Central memory CD8-positive, alpha-beta T cell (primary cell): Measurements from ENCODE around the gene SPATS1.
"Not testable (repeated sequence)": the region's sequence is repeated elsewhere in the genome, so short reads cannot be mapped to it uniquely, and the experiment has no call there.

Source experiments
- ATAC-seq: fragments of 150-1000 bp; cut with Tn5 transposase; replicated peaks from 2 replicates; pipeline ENCODE4 v1.10.0; 2022; ENCODE audit warnings: mild to moderate bottlenecking, moderate FRiP score, moderate number of reproducible peaks; ENCODE audit not compliant: poor library complexity, severe bottlenecking; ENCODE audit errors: extremely low read depth
- DNase-seq, 2 donors: peaks; one replicate each; pipeline ENCODE4 v3.0.0; 2021; ENCODE audit warnings: low spot score in 2 of 2
- H3K27ac Mint-ChIP-seq: one replicate; pipeline ENCODE4 v1.8.0; 2022; ENCODE audit warnings: low read depth, mild to moderate bottlenecking, moderate library complexity, mixed read lengths
- H3K27me3 Mint-ChIP-seq: one replicate; pipeline ENCODE4 v1.8.0; 2022; ENCODE audit warnings: mixed read lengths
- H3K36me3 Mint-ChIP-seq: one replicate; pipeline ENCODE4 v1.8.0; 2022; ENCODE audit warnings: mild to moderate bottlenecking, moderate library complexity, mixed read lengths; ENCODE audit not compliant: insufficient read depth
- H3K4me1 Mint-ChIP-seq: one replicate; pipeline ENCODE4 v1.8.0; 2022; ENCODE audit warnings: mixed read lengths
- H3K4me3 Mint-ChIP-seq: one replicate; pipeline ENCODE4 v1.8.0; 2022; ENCODE audit warnings: mild to moderate bottlenecking, moderate library complexity, mixed read lengths
- H3K9me3 Mint-ChIP-seq: one replicate; pipeline ENCODE4 v1.8.0; 2022; ENCODE audit warnings: mixed read lengths

SPATS1 gene

DNA sequence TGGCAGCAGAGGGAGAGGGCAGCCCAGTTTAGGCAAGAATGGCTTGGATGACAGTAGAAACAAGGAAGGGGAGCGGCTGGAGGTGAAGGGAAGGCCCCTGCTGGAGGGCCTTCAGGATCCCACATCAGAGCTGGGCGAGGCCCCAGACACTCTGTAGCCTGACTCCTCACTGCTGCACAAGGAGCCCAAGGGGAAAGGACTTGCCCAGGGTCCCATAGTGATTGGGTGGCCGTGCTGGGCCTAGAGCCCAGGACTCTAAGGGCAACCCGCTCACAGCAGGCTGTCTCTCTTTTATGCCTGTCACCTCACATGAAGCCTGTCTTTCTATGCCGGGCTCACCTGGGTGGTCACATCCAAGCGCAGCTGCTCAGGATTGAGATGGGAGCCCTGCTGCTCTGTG, 38.6 kb upstream of the SPATS1 start:
- H3K4me3 Mint-ChIP-seq, result no peak overlapping the region
- H3K27me3 Mint-ChIP-seq, result no peaks in the 10 kb centered on the region
- no peaks in the 10 kb centered on the region for H3K4me1 Mint-ChIP-seq
- ATAC-seq (no peak), DNase-seq (no peak)
- peaks cover 22% of the 10 kb centered on the region for H3K36me3 Mint-ChIP-seq
- no peak overlapping the region for H3K27ac Mint-ChIP-seq
- no peaks in the 10 kb centered on the region for H3K9me3 Mint-ChIP-seq

DNA sequence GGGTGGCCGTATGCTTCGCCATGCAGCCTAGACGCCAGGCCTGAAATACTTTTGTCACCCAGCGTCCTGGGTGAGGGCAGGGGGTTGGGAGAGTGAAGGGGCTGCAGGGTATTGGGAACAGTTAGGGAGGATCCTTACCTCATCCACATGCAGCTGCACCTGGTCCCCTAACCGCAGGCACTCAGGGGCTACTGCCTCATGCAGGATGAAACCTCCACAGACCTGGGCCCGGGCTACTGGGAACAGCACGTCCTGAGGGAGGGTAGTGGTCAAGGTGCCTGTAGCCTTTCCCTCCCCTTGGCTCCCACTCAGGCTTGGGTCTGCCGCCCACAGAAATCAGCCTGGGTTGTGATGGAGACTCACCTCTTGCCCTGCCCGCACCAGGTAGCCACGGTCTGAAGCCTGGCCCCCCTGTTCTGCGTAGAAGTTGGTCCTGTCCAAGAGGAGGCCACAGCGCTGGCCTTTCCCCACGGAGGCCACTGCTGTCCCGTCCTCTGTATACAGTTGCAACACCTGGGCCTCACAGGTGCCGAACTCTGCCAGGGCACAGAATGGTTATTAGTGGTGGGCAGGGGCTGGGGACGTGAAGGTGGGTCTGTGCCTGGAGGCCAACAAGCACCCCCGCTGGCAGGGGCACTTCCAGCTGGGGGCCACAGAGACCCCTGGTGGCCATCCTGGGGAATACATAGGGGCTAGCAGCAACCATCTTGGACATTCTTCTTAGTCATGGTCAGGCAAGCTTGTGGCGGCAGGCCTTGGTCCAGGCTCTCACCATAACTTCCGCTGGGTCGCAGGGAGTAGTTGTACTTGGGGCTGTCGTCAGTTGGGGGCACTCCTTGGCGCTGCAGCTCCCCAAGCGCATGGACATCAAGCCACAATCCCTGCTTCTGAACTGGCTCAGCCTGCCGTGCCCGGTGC, 37.9 kb upstream of the SPATS1 start:
- H3K36me3 Mint-ChIP-seq, result peaks cover 25% of the 10 kb centered on the region
- ATAC-seq (no peak), DNase-seq (no peak)
- H3K27ac Mint-ChIP-seq, result no peak overlapping the region
- no peaks in the 10 kb centered on the region for H3K9me3 Mint-ChIP-seq
- no peaks in the 10 kb centered on the region for H3K27me3 Mint-ChIP-seq
- H3K4me1 Mint-ChIP-seq, result peaks cover under 1% of the 10 kb centered on the region
- H3K4me3 Mint-ChIP-seq, result no peak overlapping the region

DNA sequence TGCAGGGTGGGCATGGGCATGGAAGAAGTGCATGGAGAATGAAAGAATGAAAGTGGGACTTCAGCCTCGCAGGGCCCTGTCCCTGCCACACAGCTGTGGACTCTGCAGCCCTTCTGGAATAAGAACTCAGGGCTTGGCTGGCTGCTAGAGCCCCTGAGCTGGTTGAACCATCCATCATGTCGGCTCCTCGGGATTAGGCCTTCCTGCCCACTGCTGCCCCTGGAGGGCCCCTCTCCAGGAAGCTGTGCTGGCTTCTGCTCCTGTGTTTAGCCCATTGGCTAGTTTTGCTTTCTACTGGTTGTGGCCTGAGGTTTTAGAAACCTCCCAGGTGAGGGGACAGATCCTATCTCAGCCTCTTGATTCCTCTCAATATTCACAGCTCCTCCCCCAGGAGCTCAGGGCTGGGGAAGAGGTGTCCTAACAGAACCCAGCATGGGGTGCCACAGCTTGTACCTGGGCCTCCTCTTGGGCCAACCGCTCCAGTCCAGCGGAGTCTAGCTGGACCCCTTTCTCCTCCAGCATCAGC, 37.2 kb upstream of the SPATS1 start:
- H3K27me3 Mint-ChIP-seq, result no peaks in the 10 kb centered on the region
- H3K4me3 Mint-ChIP-seq, result no peak overlapping the region
- peaks cover 7% of the 10 kb centered on the region for H3K4me1 Mint-ChIP-seq
- DNase-seq, result no peak
- no peaks in the 10 kb centered on the region for H3K9me3 Mint-ChIP-seq
- ATAC-seq, result no peak
- peaks cover 30% of the 10 kb centered on the region for H3K36me3 Mint-ChIP-seq
- no peak overlapping the region for H3K27ac Mint-ChIP-seq

DNA sequence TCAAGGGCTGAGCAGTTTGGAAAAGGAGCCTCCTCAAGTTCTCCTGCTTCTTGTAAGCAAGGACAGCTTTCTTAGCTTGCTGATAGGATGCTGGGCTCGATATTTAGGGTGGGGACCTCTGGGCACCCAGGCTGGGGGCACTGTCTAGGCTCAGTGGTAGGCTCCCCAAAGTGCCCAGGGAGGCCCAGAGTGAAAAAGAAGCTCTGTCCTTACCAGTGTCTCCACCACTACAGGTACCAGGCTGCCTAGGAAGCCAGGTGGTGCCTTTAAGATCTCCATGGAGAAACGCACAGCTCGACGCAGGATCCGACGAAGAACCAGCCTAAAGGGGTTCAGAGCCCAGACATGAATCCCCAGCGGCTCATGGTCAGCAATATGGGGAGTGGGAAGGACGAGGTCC, 35.7 kb upstream of the SPATS1 start:
- peaks cover 11% of the 10 kb centered on the region for H3K4me1 Mint-ChIP-seq
- no peak for DNase-seq
- peaks cover 32% of the 10 kb centered on the region for H3K36me3 Mint-ChIP-seq
- H3K27me3 Mint-ChIP-seq, result no peaks in the 10 kb centered on the region
- H3K9me3 Mint-ChIP-seq, result no peaks in the 10 kb centered on the region
- ATAC-seq, result no peak
- H3K27ac Mint-ChIP-seq, result no peak overlapping the region
- no peak overlapping the region for H3K4me3 Mint-ChIP-seq

DNA sequence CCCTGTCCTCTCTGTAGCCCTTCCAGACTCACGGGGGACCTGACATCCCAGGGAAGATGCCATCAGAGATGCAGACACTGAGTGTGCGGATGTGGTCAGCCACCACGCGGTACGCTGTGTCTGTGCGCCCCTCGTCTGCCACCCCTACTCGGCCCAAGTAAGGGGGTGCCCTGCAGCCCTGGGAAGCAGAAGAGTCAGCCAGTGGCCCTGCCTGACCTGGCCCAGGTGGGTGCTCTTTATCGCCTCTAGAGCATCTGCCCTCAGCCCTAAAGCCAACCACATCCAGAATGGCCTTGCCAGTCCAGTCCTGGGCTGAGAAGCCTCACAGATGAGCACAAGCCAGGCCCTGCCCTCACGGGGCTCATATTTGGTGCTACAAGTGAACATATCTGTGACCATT, 35.2 kb upstream of the SPATS1 start:
- Mint-ChIP-seq H3K4me1 (peaks cover 16% of the 10 kb centered on the region), H3K27me3 (no peaks in the 10 kb centered on the region), H3K27ac (no peak overlapping the region), H3K36me3 (peaks cover 34% of the 10 kb centered on the region), H3K4me3 (no peak overlapping the region), H3K9me3 (no peaks in the 10 kb centered on the region)
- ATAC-seq (no peak), DNase-seq (no peak)

DNA sequence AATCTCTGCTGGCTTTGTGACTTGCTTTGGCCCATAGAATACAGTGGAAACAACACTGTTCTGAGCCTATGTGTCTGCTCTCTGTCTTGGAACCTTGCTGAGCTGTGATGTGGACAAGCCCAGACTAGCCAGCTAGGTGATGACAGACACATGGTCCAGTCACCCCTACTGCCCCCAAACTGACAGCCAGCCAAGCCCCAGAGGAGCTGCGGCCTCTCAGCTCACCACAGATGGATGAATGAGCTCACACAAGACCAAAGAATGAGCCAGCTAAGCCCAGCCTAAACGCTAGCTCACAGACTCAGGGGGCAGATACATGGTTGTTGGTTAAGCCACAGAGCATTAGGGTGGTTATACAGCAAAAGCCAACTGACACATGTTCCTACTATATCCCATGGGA, 33.4 kb upstream of the SPATS1 start:
- no peaks in the 10 kb centered on the region for H3K27me3 Mint-ChIP-seq
- no peak for DNase-seq
- peaks cover 34% of the 10 kb centered on the region for H3K36me3 Mint-ChIP-seq
- no peak for ATAC-seq
- no peak overlapping the region for H3K4me3 Mint-ChIP-seq
- H3K27ac Mint-ChIP-seq, result no peak overlapping the region
- peaks cover 32% of the 10 kb centered on the region for H3K4me1 Mint-ChIP-seq
- no peaks in the 10 kb centered on the region for H3K9me3 Mint-ChIP-seq

DNA sequence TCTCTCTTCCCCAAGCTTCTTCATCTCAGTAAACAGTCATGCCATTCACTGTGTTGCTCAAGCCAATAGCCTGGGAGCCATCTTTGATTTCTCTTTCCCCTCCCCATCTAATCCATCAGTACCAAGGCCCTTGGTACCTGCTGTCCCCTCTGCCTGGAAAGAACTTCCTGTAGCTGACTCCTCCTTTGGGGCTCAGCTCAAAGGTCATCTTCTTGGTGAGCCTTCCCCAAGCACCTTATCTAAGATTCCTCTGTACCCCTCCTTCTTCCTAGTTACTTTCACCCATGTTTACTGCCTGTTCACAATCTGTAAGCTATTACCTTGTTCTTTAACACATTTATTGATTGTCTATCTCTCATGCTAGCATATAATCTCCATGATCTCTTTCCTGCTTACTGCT, 32.8 kb upstream of the SPATS1 start:
- no peaks in the 10 kb centered on the region for H3K9me3 Mint-ChIP-seq
- ATAC-seq (no peak), DNase-seq (no peak)
- H3K36me3 Mint-ChIP-seq, result peaks cover 34% of the 10 kb centered on the region
- H3K4me1 Mint-ChIP-seq, result peaks cover 32% of the 10 kb centered on the region
- peak overlapping the region; percentile 17 for H3K27ac Mint-ChIP-seq
- H3K27me3 Mint-ChIP-seq, result no peaks in the 10 kb centered on the region
- H3K4me3 Mint-ChIP-seq, result no peak overlapping the region

DNA sequence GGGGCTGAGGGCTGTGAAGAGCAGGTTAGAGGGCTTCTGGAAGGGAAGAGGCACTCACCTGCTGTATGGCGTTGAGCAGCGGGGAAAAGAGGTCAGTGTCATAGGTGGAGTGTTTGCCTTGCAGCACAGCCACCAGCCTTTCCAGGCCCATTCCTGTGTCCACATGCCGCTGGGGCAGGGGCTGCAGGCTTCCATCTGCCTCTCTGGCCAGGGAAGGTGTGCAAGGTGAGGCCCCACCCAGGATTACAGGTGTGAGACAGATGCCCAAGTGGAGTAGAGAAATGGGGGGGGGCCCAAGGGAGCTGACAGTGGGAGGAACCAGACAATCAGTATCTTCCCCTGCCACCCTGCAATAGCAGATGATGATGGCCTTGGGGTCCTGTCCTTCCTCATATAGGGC, 32.2 kb upstream of the SPATS1 start:
- no peak for DNase-seq
- peaks cover 30% of the 10 kb centered on the region for H3K36me3 Mint-ChIP-seq
- H3K9me3 Mint-ChIP-seq, result no peaks in the 10 kb centered on the region
- no peak for ATAC-seq
- no peak overlapping the region for H3K4me3 Mint-ChIP-seq
- peaks cover 32% of the 10 kb centered on the region for H3K4me1 Mint-ChIP-seq
- no peaks in the 10 kb centered on the region for H3K27me3 Mint-ChIP-seq
- peak overlapping the region; percentile 17 for H3K27ac Mint-ChIP-seq

DNA sequence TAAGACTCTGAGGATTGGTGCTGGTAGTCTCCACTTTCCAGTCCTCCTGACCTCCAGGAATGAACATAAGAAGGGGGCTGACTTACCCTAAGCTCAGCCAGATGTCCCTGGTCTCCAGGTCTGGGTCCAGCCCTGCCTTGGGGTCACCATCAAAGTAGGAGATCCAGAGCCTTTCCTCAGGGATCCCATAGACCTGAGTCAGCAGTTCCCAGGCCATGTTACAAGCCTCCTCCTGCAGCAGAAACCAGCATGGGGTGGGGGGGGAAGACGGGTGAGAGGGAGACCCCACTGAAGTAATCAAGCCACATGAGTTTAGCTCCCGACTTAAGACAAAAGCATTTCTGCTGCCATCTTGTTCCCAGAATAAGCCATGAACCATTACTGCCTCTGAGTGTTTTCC, 31.1 kb upstream of the SPATS1 start:
- peaks cover 25% of the 10 kb centered on the region for H3K36me3 Mint-ChIP-seq
- H3K27me3 Mint-ChIP-seq, result no peaks in the 10 kb centered on the region
- no peak for ATAC-seq
- H3K4me3 Mint-ChIP-seq, result peak overlapping the region; percentile 100
- no peak overlapping the region for H3K27ac Mint-ChIP-seq
- H3K4me1 Mint-ChIP-seq, result peaks cover 32% of the 10 kb centered on the region
- H3K9me3 Mint-ChIP-seq, result no peaks in the 10 kb centered on the region
- no peak for DNase-seq

DNA sequence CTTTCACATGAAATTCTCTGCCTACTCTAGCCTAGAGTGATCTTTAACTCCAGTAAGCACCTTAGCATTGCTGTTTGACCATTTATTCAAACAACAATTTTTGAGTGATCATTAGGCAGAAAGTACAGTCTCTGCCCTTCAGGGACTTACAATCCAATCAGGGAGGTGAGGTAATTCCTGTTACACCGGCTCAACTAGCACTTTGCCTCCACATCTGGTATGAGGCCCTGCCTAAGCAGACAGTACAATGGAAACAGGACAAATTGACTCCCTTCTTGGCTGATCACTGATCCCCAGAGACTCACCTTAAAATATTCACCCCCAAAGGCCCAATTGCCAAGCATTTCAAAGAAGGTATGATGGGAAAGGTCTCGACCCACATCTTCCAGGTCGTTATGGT, 30.7 kb upstream of the SPATS1 start:
- Mint-ChIP-seq H3K27me3 (no peaks in the 10 kb centered on the region), H3K4me1 (peaks cover 32% of the 10 kb centered on the region), H3K27ac (no peak overlapping the region), H3K4me3 (peak overlapping the region; percentile 100), H3K36me3 (peaks cover 24% of the 10 kb centered on the region), H3K9me3 (no peaks in the 10 kb centered on the region)
- DNase-seq (no peak), ATAC-seq (no peak)

DNA sequence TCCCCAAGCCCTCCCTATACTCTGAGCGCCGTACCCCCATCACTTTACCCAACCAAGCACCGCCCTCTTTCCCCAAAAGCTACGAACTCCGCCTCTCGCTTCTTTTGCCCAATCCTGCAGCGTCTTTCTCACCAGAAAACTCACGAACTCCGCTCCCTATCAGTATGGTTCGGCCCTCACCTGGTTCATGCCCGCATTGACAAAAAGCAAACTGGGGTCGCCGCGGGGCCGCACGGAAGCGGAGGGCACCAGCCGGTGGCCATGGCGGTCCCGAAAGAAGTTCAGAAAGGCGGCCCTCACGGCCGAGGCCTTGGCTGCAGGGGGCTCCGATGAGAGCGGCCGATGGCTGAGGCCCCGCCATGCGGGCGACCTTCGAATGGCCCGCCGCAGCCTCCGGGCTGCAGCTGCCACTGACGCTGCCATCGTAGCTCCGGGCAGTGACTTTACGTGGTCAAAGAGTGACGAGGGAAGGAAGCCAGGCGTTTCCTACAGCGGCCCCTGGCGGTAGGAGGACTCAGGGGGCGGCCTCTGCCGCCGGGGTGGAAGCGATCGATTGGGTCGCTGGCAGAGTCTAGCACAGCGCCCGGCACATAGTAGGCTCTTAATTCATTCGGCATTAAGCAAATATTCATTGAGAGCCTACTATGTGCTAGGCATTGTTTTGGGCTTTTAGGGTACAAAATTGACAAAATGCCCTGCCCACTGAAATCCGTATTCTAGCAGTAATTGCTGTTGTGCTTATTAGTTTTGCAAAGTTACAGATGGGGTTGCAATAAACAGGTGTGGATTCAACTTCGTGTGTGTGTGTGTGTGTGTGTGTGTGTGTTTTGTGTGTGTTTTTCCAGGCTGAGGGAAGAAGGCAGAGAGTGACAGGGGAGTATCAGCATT, 29.3 kb upstream of the SPATS1 start, which contains the start of gene AARS2:
Gene AARS2 (minus strand): TSS at position 447 of the 888 bp plus-strand sequence. CDS start 24 bp downstream, at position 423.
- peak within 1 kb of the TSS; percentile 100 for H3K4me3 Mint-ChIP-seq
- peaks cover 22% of the 10 kb centered on the region for H3K36me3 Mint-ChIP-seq

DNA sequence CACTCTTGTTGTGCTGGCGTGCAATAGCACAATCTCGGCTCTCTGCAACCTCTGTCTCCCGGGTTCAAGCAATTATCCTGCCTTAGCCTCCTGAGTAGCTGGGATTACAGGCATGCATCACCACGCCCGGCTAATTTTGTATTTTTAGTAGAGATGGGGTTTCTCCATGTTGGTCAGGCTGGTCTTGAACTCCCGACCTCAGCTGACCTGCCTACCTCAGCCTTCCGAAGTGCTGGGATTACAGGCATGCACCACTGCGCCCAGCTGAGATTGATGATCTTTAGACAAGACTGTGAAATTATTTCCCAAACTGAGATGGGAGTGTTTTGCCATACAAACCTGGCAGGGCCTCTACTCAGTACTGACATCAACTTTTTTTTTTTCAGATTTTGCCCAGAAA, 27.8 kb upstream of the SPATS1 start:
- DNase-seq, H3K4me3 Mint-ChIP-seq, ATAC-seq, H3K27ac Mint-ChIP-seq, H3K9me3 Mint-ChIP-seq: not testable (repeated sequence)
- peaks cover 31% of the 10 kb centered on the region for H3K4me1 Mint-ChIP-seq
- peaks cover 16% of the 10 kb centered on the region for H3K36me3 Mint-ChIP-seq
- peaks cover 25% of the 10 kb centered on the region for H3K27me3 Mint-ChIP-seq

More for the DNA sequence above, 29.3 kb upstream of the SPATS1 start, which contains the start of gene AARS2:
- H3K27me3 Mint-ChIP-seq, result peaks cover 10% of the 10 kb centered on the region
- H3K4me1 Mint-ChIP-seq, result peaks cover 32% of the 10 kb centered on the region
- ATAC-seq, result peak; percentile 91
- DNase-seq, result peak; percentile 85 to 96
- no peaks in the 10 kb centered on the region for H3K9me3 Mint-ChIP-seq
- H3K27ac Mint-ChIP-seq, result peak within 1 kb of the TSS; percentile 93
